ENCODE data around the gene ATXN7. TPM values are rescaled to one million over a fixed set of nuclear protein-coding genes. Genes with fewer than 3 reads are reported as not detected.

The ATXN7 gene
- total RNA-seq, 1 experiment from 2014 or later, result 3.6 TPM

DNA sequence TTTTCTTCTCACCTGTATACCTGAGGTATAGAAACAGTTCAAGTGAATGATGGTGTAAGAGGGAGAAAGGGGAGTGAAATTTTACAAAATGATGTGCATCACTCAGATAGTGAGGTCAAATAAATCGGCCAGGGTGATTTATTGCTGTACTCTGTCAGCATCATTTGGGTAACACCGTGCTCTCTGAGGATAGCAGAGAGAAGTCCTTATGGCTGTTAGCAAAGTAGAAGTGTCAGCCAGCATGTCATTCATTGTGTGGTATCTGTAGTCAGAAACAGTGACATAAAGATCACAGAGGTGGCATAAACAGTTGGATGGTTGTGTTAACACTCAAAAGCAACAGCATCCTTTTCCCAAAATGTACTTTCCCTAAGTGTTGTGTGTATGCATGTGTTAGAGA, 106.2 kb downstream of the ATXN7 start:
- Histone ChIP-seq H3K4me3 (ENCODE audit: low read length) (no peak overlapping the region), H3K27ac (ENCODE audit: low read length) (no peak overlapping the region), H3K27me3 (ENCODE audit: low read length) (no peaks in the 10 kb centered on the region), H3K9ac (ENCODE audit: low read length) (no peak overlapping the region), H3K79me2 (ENCODE audit: low read length) (no peaks in the 10 kb centered on the region), H3K36me3 (ENCODE audit: low read depth, low read length) (no peaks in the 10 kb centered on the region), H3K9me2 (replicated peaks; ENCODE audit: low read length) (no peaks in the 10 kb centered on the region), H3K9me3 (ENCODE audit: low read length) (no peaks in the 10 kb centered on the region), H4K20me1 (ENCODE audit: low read length) (no peaks in the 10 kb centered on the region), H3K4me1 (ENCODE audit: insufficient read depth, low read length) (peaks cover 9% of the 10 kb centered on the region), H2AFZ (ENCODE audit: low read length) (no peak overlapping the region), H3F3A (ENCODE audit: low read length, unreplicated experiment) (no peaks in the 10 kb centered on the region), H3K4me2 (ENCODE audit: low read length) (no peak overlapping the region)
- no peak for DNase-seq
- POLR2A ChIA-PET (ENCODE audit: unreplicated experiment), result no interaction called here
- TF ChIP-seq EZH2 (IDR thresholded peaks at IDR 0.05; ENCODE audit: low read length, unreplicated experiment), result no peak
- no peak for TF ChIP-seq EZH2phosphoT487 (IDR thresholded peaks at IDR 0.05; ENCODE audit: borderline replicate concordance, low read length)
- no peak for TF ChIP-seq CTCF (conservative IDR thresholded peaks at IDR 0.05; ENCODE audit: low read depth, low read length)
- CTCF ChIA-PET, result no interaction called here
- no peak for ATAC-seq
- intact Hi-C loops (cut with micrococcal nuclease), result loop anchor here (10.0 kb wide), 1 partner anchor 55 kb away; the partner anchor contains the start of gene SCAANT1
- BruUV-seq (replicated peaks), result no TSS peak

DNA sequence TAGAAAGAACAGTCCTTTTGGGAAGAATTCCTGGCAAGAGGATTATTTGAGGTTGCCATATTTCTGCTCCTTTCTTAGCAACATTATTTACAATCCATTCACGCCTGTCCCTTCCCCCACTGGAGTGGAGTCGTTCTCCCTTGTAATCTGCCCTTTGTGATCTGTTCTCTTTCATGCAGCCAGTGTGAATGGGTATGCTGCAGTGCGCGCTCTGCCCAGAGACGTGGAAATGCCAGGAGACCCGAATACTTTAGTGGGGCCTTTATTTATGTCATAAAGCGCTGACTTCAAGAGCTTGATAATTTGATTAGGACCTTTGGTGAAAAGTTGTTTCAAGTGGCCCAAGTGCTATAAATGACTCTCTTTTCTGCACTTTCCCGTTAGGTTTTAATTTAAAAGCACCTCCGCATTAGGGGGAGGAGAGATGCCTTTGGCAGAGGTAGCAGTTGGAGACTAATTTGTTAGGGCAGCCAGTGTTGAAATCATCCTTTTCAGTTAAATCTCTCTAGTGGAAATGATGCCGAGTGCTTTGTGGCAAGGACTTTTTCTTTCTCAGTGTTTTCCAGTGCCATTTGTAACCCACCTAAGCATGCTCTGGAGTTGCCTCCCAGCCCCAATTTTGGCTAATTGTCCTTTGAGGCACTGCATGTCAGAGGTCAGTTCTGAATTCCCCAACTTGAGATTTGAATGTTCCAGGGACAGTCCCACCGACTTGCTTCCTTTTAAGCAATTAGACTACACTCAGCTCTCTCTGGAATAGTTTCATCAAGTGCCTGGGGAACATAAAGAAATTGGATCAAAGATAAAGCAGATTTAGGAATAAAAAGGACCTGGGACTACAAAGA, 107.2 kb downstream of the ATXN7 start:
- ATAC-seq, result no peak
- Histone ChIP-seq H3K4me1 (ENCODE audit: insufficient read depth, low read length) (peaks cover 9% of the 10 kb centered on the region), H3K4me2 (ENCODE audit: low read length) (no peak overlapping the region)

More for the DNA sequence above, 107.2 kb downstream of the ATXN7 start:
- TF ChIP-seq CTCF (conservative IDR thresholded peaks at IDR 0.05; ENCODE audit: low read depth, low read length) (no peak), EZH2phosphoT487 (IDR thresholded peaks at IDR 0.05; ENCODE audit: borderline replicate concordance, low read length) (no peak), EZH2 (IDR thresholded peaks at IDR 0.05; ENCODE audit: low read length, unreplicated experiment) (no peak)
- POLR2A ChIA-PET (ENCODE audit: unreplicated experiment), result no interaction called here
- no peak overlapping the region for H3K27ac ChIP-seq (ENCODE audit: low read length)
- H3F3A ChIP-seq (ENCODE audit: low read length, unreplicated experiment), result no peaks in the 10 kb centered on the region
- H3K79me2 ChIP-seq (ENCODE audit: low read length), result no peaks in the 10 kb centered on the region
- intact Hi-C loops (cut with micrococcal nuclease), result no loop called here
- H3K9me2 ChIP-seq (replicated peaks; ENCODE audit: low read length), result no peaks in the 10 kb centered on the region
- no peaks in the 10 kb centered on the region for H3K9me3 ChIP-seq (ENCODE audit: low read length)
- BruUV-seq (replicated peaks), result no TSS peak
- DNase-seq, result no peak
- no peak overlapping the region for H2AFZ ChIP-seq (ENCODE audit: low read length)
- CTCF ChIA-PET, result no interaction called here
- no peaks in the 10 kb centered on the region for H4K20me1 ChIP-seq (ENCODE audit: low read length)
- no peak overlapping the region for H3K4me3 ChIP-seq (ENCODE audit: low read length)
- no peaks in the 10 kb centered on the region for H3K27me3 ChIP-seq (ENCODE audit: low read length)
- H3K9ac ChIP-seq (ENCODE audit: low read length), result no peak overlapping the region
- H3K36me3 ChIP-seq (ENCODE audit: low read depth, low read length), result no peaks in the 10 kb centered on the region
